Stimulated activated CD4-positive, alpha-beta T cell treated with anti-CD3 and anti-CD28 coated beads, Interleukin-15, amount 100 ng/mL, for 48 hours (primary cell): ENCODE data around the gene FAM83E.
"Not testable (repeated sequence)": the region's sequence is repeated elsewhere in the genome, so short reads cannot be mapped to it uniquely, and the experiment has no call there.

Experiments
- DNase-seq, 2 donors: peaks; one replicate each; pipeline ENCODE4 v3.0.0-alpha.2; 2020; ENCODE audit warnings: low read depth in 2 of 2

FAM83E gene

GRCh38 chr19:48639483-48640375 is 24.9 kb upstream of the FAM83E start:
- DNase-seq, result no peak

DNA sequence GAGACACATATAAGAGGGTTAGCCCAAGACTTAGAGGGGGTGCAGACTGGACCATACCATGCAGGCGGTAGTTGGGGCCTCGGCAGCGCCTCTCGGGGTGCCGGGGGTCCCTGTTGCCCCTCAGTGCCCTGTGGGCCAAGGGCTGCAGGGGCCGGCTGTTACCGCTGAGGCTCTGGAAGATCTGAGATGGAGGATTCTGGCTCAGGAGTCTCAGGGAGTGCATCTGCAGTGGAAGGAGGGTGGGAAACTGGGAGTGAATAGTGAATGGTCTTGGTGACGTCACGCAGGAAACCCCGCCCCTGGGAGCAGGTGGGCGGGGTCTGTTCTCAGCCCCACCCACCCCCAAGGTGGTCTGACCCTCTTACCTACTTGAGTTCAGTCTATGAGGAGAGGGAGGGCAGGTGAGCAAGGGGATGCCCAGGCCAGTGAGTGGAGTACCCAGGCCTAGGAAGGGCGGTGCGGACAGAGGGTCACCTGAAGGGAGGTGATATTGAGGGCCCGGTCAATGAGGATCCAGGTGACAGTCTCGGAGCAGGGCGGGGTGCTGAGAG is 24.0 kb upstream of the FAM83E start:
- DNase-seq, result no peak

- DNase-seq, result peak; percentile 68 to 78
These were observed 23.3 kb upstream of the FAM83E start for GRCh38 chr19:48637948-48638830.

GRCh38 chr19:48637449-48637947 is 22.6 kb upstream of the FAM83E start:
- peak; percentile 98 to 99 for DNase-seq

DNA sequence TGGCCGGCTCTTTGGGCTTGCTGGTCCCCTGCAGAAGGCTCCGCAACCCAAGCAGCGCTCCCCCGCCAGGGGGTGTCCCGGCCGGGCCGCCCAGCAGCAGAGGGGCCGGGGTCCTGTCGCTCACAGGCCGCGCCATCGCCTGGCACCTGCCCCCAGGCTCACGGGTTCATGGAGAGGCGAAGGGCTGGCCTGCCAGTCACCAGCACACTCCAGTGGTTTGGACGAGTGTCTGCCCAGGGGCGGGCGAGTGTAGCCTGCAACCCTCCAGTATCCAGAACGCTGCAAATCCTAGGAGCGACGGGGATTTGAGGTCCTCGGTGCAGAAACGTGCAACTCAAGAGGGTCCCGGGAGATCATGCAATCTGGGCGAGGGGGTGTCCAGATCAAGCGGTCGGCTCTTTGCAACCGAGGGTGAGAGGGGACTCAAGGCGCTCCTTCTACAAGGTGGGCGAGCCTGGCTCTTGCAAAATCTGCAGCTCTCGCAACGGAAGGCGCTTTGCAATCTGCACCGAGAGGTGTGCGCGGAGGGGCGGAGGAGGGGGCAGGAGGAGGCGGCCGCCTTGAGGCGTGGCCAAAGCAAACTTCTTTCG is 22.1 kb upstream of the FAM83E start, which contains the start of gene DBP:
Gene DBP, minus strand, starts transcription at position 521 of the 590 bp plus-strand sequence. Its CDS starts 385 bp downstream, at position 136.
- DNase-seq, result no peak

DNA sequence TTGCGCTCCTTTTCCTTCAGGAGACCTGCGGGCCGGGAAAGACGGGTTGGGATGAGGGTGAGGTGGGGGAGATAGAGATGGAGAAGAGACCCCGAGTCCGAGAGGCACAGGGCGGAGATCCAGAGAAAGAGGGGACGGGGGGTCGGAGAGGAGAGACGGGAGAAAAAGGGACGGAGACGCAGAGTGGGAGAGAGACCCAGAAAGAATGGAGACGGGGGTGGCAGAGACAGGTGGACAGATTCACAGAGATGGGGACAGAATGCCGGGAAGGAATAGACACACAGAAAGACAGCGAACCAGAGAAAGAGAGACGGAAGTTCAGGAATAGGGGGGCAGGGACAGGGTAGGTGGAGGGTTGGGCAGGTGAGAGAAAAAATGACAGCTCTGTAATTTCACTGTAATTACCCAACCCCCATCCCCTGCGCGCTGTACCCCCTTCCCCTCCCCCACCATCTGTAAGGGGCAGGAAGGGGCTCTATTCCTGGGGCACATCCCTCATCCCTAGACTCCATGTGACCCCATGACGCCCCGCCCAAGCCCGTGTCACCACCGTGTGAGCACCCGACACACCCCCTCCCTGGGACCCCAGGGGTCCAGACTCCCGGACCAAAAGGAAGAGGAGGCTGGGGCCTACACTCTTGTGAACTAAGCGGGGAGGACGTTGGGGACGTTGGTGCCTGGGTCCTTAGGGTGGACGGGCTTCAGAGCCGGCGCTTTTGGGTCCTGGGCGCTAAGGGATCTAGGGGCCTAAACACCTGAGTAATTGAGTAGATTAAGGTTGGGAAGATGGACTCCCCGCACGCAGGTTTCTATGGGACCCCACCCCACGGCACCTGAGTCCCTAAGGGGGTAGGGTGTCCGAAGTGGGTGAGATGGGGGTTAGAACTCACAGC is 21.3 kb upstream of the FAM83E start:
- no peak for DNase-seq

- peak in 1 of 2 donors; percentile 68 for DNase-seq
These were observed 20.5 kb upstream of the FAM83E start for GRCh38 chr19:48635263-48635965.

- DNase-seq, result peak; percentile 90 to 91
These were observed 19.8 kb upstream of the FAM83E start for GRCh38 chr19:48634424-48635262.

DNA sequence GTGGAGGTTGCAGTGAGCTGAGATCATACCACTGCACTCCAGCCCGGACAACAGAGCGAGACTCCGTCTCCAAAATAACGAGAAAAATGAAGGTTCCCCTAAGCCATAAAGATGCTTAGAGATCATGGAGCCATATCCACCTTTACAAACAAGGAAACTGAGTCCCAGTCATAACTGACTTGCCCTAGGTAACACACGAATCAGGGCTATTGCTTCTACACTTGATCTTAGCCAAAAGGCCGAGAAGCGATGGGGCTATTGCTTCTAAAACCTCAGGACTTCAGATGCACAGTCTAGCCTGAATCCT is 19.1 kb upstream of the FAM83E start:
- no peak for DNase-seq

GRCh38 chr19:48633148-48634035 is 18.5 kb upstream of the FAM83E start:
- no peak for DNase-seq

GRCh38 chr19:48632692-48633147 is 17.8 kb upstream of the FAM83E start:
- DNase-seq, result no peak

GRCh38 chr19:48632286-48632685 is 17.4 kb upstream of the FAM83E start:
- DNase-seq, result not testable (repeated sequence)

GRCh38 chr19:48631225-48631624 is 16.3 kb upstream of the FAM83E start:
- DNase-seq, result no peak

GRCh38 chr19:48630296-48631063 is 15.6 kb upstream of the FAM83E start:
- DNase-seq, result no peak

DNA sequence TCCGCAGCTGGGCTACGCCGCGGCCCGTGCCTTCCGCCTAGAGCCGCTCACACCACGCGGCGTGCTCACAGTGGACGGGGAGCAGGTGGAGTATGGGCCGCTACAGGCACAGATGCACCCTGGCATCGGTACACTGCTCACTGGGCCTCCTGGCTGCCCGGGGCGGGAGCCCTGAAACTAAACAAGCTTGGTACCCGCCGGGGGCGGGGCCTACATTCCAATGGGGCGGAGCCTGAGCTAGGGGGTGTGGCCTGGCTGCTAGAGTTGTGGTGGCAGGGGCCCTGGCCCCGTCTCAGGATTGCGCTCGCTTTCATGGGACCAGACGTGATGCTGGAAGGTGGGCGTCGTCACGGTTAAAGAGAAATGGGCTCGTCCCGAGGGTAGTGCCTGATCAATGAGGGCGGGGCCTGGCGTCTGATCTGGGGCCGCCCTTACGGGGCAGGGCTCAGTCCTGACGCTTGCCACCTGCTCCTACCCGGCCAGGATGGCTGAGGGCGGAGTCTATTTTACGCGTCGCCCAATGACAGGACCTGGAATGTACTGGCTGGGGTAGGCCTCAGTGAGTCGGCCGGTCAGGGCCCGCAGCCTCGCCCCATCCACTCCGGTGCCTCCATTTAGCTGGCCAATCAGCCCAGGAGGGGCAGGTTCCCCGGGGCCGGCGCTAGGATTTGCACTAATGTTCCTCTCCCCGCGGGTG is 14.9 kb upstream of the FAM83E start:
- no peak for DNase-seq

DNA sequence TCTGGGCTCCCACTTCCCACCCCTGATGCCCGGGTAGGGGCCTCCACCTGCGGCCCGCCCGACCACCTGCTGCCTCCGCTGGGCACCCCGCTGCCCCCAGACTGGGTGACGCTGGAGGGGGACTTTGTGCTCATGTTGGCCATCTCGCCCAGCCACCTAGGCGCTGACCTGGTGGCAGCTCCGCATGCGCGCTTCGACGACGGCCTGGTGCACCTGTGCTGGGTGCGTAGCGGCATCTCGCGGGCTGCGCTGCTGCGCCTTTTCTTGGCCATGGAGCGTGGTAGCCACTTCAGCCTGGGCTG is 14.4 kb upstream of the FAM83E start:
- no peak for DNase-seq
